Measurements from ENCODE around the gene DDX27.

DDX27 gene

GRCh38 chr20:49248879-49249665, 29.9 kb downstream of the DDX27 start:
- DNase-seq: no peak

DNA sequence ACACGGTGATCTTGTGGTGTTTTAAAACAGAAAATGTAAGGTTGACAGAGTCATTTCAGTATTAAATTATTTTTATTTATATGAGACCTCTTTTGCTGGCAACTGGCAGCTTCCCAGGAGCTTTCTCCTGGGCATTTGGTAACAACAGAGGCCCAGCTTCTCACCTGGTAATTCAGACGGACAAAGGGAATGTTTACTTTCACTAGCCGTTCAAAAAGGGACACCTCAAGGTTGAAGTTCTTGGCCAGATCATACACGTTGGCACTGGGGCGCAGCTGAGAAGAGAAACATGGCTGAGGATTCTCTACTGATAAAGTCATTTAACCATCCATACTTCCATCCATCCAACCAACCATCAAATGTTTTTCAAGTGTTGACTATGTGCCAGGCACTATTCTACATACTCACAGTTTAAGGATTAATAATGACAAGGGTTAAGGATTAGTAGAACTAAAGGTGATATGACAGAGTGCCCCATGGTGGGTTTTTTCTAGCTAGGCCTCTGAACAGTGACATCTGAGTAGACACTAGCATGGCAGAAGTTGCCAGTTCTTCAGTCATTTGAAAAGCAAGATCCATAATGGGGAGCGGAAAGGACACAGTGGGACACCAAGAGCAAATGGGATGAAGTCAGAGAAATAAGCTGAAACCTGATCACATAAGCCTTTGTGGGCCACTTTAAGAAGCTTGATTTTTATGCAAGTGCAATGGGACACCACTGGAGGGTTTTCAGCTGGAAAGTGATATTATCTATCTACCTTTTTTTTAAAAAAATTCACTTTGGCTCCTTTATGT, 33.5 kb downstream of the DDX27 start:
- no peak for DNase-seq

GRCh38 chr20:49256261-49256660, 37.0 kb downstream of the DDX27 start:
- DNase-seq: no peak

- DNase-seq: no peak
These were observed 40.1 kb downstream of the DDX27 start for GRCh38 chr20:49259284-49259683.

DNA sequence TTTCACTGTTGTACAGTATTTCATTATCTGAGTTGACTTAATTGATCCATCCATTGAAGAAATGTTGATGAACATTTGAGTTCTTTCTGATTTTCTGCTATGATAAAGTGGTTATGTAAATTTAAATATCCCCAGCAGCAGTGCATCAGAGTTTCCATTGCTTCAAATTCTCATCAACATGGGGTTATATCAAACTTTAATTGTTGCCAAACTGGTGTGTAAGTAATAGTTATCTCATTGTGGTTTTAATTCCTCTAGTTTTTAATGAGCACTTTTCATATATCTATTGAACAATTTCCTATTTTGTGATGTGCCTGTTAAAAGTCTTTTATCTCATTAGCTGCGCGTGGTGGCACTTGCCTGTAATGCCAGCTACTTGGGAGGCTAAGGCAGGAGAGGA, 40.6 kb downstream of the DDX27 start:
- no peak for DNase-seq

DNA sequence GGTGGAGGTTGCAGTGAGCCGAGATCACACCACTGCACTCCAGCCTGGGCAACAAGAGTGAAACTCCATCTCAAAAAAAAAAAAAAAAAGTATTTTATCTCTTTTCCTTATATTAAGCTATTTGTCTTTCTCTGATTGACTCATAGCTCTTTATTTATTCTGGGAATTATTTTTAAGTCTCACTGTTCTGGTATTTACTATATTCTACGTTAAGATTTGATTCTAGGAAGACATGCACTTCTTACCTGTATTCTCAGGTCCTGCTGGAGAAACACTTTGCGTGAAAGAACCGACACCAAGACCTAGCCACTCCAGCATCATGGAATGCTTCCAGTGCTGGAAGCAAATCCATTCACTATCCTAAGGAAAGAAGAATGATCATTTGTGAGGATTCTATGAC, 41.0 kb downstream of the DDX27 start:
- DNase-seq: no peak

DNA sequence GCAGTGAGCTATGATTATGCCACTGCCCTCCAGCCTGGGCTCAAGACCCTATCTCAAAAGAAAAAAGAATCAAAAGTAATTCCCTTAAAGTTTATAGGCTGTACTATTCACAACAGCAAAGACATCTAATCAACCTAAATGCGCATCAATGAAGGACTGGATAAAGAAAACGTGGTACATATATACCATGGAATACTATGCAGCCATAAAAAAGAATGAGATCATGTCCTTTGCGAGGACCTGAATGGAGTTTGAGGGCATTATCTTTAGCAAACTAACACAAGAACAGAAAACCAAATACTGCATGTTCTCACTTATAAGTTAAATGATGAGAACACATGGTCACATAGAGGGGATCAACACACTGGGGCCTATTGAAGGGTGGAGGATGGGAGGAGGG, 42.0 kb downstream of the DDX27 start:
- DNase-seq: no peak

DNA sequence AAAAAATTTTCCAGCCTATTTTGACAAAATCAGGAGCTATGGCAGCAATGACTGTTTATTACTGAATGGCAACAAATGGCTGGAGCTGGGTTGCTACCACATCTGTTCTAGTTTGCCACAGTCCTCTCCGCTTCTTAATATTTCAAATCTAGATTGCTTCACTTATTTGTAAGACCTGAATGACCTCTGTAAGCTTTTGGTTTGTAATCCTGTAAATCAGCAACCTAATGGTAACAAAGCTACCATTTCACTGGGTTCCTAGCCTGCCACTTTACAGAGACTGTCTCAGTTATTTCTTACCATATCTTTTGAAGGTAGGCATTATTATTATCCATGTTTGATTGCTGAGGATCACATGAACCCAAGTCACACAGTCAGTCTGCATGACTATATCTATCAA, 43.2 kb downstream of the DDX27 start:
- DNase-seq: no peak

DNA sequence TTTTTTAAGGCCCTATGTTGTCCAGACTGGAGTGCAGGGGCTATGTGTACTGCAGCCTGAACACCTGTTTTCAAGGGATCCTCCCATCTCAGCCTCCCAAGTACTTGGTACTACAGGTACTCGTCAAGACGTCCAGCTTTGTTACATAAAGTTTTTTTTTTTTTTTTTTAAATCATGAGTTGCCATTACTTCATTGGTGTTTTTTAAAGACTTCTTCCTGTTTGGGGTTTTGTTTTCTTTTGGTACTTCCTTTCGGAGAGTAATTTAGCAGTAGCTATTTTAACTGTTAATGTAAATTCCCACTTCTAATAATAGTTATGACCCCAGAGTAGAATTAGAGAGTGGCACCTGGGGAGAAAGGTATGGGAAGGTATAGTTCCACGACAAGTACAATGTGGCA, 48.1 kb downstream of the DDX27 start:
- no peak for DNase-seq

DNA sequence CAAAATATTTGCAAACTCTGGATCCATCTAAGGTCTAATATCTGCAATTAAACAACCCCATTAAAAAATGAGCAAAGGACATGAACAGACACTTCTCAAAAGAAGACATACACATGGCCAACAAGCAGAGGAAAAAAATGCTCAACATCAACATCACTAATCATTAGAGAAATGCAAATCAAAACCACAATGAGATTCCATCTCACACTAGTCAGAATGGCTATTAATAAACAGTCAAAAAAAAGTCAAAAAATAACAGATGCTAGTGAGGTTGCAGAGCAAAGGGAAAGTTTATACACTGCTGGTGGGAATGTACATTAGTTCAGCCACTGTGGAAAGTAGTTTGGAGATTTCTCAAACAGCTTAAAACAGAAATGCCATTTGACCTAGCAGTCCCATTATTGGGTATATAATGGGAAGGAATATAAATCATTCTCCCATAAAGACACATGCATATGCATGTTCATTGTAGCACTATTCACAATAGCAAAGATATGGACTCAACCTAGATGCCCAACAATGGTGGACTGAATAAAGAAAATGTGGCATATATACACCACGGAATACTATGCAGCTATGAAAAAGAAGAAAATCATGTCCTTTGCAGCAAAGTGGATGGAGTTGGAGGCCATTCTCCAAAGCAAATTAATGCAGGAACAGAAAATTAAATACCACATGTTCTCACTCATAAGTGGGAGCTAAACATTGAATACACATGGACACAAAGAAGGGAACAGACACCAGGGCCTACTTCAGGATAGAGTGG, 49.6 kb downstream of the DDX27 start:
- DNase-seq: no peak

DNA sequence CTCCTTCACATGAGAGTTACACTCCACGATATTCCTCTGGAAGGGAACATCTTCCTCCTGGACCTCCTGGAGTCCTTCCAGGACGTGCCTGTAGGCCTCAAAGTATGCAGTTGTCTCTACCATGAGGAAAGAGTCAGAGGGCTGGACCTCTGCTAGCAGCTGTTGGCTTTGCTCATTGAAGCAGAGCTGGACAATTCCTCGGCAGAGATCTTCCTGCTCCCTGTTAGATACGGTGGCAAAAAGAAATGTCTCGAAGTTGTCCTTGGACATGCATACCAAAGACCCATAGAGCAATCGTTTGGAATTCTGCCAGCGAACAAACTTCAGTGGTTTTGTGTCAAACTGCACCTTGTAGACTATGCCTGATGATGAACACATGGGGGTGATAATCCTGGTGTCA, 51.0 kb downstream of the DDX27 start:
- DNase-seq: no peak

GRCh38 chr20:49270736-49271135, 51.5 kb downstream of the DDX27 start:
- no peak for DNase-seq

- DNase-seq: no peak
These were observed 53.4 kb downstream of the DDX27 start for GRCh38 chr20:49272654-49273053.

- DNase-seq: no peak
These were observed 54.6 kb downstream of the DDX27 start for GRCh38 chr20:49273696-49274277.

DNA sequence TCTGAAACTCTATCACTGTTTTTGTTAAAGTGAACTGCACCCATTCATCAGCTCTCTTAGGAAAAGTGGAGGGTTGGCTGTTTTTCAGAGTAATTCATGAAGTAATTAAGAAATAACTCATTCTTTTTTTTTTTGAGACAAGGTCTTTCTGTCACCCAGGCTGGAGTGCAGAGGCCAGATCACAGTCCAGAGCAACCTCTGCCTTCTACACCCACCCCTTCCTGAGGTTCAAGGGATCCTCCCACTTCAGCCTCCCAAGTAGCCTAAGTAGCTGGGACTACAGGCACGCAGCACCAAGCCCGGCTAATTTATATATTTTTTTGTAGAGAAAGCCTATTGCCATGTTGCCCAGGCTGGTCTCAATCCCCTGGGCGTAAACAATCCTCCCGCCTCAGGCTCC, 56.0 kb downstream of the DDX27 start:
- DNase-seq: no peak

DNA sequence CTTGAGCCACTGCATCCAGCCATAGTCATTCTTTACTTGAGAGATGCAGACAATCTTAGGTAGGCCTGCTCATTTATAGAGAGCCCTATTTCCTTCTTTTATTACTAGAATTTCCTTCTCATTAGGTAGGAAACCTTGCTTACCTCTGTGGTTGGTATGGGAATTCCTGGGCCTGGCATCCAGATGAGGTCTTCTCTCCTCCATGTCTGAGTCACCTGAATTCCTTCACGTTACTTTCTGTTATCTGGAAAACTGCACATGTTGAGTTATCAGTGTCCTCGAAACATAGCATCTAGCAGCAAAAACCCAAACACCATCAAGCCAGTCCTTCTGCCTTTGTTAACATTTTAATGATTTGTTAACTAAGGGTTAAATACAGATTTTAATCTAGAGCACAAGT, 56.4 kb downstream of the DDX27 start:
- no peak for DNase-seq

DNA sequence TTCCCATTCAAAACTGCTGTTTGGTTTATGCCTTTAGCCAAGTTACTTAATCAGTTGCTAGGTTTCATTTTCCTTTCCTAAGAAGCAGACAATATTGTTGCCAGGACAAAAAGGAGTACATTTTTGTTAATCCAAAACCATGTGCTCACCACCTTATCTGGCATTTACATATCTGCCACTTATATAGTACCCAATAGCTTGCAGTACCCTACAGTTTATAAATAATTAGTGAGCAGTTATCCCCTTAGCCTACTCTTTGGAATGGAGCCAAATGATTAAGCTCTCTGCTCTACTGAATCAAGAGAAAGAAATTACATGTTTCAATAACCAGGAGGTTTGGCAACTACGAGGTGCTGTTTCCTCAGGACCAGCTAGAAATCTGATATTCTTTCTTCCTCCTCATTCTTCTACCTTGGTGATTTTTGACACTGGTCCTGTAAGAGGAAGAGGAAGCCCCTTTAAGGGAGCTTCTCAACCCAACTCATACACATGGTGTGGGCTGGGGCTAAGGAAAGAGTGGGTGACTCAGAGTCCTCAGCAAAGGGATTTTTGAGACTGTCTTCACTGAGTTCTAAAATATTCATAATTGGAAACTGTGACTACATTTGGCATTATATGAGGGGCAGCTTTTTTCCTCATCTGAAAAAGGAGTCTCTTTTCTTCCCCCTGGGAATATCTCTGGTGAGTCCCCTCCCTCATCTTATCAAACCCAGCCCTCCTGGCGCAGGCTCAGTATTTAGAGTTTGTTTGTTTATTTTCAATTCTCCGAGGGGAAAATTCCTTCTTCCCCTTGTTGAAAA, 57.1 kb downstream of the DDX27 start:
- DNase-seq: no peak

DNA sequence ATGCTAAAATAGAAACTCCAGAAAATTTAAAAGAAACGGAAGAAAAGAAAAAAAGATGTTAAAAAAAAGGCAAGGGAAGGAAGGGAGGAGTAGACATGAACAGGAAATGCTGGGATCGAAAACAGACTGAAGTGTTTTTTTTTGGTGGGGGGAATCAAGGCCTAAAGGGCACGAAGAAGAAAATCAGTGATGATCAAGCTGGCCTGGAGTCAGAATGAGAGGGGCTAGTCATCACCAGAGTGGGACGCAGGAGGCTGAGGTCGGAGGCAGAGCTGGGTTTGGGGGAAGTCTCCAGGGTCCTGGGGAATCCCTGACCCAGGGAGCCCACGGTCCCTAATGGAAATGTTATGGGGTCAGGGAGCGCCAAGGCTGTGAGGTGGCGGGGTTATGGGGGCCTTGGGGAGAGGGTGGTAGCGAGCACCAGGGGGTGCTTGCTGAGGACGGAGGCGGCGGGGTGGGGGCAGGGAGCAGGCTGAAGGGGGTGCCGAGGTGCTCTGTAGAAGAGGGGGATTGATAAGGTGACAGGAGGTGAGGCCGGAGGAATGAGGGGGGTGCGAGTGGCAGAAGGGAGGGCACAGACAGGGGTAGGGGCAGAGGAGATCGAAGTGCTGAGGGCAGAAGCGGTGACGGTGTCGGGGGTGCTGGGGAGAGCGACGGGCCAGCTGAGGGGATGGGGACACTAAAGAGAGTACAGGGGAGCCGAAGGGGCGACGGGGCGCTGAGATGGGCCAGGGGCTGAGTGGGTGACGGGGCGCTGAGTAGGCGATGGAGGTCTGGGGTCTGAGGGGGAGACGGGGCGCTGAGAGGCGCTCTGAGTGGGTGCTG, 58.0 kb downstream of the DDX27 start:
- DNase-seq: no peak

- no peak for DNase-seq
These were observed 58.5 kb downstream of the DDX27 start for GRCh38 chr20:49277786-49278035.

DNA sequence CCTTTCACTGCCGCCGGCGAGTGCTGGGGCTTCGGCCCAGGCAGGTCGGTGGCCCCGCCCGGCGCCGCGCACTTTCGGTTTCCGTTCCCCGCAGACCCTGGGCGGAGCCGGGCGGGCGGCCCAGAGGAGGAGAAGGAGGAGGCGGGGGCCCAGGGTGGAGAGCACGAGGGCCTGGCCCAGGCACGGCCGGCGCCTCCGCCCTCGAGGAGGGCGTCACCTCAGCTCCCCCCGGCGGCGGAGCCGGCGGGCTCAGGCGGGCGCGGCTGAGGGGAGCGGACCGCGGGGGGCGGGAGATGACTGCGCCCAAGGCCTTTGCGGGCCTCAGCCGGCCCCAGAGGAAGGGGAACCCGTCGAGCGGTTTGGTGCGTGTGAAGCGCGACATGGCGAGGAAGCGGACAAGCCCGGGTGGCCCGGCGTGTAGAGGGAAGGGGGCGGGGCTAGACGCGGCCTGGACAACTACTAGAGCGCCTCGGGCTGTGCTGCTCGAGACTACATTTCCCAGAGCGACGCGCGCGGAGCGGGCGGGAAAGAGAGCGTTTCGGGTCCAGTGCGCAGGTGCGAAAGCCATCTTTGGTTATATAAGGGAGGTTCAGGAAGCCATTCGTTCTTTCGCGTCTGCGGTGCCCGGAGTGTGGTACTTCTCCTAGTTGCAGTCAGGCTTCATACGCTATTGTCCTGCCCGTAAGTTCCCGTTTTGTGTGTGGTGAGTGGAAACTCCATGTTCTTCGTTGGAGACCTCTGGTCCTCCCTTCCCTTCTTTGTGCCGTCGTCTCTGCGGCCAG, 59.0 kb downstream of the DDX27 start, which contains the start of gene ZNFX1:
Gene ZNFX1 (minus strand): TSS at position 22 of the 782 bp plus-strand sequence. CDS start 2,218 bp downstream, outside the sequence.
- DNase-seq: peak; percentile 92

Data from NCI-H510A (cell line).